ENCODE results near the gene TSSK6.
"Not testable (repeated sequence)": the region's sequence is repeated elsewhere in the genome, so short reads cannot be mapped to it uniquely, and the experiment has no call there.

TSSK6 gene

DNA sequence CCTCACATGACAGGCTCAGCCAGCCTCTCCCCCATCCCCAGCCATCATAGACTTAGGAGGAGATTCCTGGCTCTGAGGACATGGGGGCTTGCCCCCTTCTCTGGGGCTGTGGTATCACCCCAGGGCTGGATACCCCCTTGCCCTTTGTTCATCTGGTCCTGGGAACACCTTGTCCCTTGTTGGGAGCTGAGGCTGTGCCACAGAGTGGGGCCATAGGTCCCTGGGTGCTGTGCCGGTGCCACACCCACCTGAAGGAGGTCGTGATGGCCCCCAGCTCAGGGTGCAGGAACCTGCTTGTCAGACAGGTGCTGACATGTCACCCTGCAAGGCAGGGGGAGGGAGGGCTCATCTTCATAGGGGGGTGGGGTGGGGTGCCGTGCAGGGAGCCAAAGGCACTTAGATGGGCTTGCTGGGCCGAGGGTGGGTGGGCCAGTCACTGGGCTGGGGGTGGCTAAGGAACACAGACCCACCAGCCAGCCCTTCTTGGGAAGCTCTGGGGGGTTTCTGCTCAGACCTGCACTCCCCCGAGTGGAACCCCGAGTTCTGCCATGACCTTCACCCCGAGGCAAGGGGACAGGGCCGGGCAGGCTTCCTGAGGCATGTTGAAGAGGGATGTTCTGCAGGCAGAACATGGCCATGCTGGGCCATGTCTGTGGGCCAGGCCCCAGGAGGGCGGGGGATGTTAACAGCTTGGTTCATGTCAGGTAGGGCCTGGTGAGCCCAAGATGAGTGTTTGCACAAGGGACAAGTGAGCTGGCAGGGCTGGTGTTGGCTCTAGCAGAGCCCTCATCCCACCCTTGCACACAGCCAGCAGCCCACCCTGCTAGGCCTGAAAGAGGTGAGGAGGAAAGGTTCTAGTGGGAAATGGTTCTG lies 28.0 kb downstream of the TSSK6 start:
- DNase-seq (ENCODE audit: low read depth) = no peak

DNA sequence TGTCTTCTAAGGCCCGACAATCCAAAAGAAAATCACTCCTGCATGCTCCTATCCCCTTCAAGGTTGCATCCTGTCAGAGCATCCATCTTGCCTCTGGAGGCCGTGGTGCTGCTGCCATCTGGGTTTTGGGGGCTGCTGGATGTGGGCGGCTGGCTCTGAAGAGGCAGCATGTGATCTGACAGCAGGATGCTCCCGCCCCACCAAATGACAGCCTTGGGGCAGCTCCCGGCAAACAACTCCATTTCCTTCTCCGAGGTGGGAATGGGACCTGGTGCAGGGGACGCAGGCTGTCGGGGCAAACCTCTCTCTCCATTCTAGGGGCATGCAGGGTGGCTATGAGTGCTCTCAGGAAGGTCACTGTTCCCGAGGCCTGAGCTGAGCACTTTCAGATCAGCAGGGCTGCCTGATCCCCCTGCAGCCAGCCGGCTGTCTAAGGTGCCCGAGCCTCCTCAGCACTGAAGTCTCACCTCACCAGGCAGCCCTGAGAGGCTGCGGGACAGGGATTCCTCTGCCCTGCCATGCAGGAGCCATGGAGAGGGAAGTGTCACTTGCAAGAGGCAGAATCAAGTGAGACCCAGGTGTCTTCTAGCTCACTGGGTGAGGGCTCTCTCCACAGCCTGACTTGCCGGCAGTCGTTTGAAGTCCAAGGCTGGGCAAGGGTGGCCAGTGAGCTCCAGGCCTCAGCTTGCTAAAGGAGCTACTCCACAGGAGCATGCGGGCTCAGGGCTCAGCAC lies 28.8 kb downstream of the TSSK6 start:
- DNase-seq (ENCODE audit: low read depth) = no peak

DNA sequence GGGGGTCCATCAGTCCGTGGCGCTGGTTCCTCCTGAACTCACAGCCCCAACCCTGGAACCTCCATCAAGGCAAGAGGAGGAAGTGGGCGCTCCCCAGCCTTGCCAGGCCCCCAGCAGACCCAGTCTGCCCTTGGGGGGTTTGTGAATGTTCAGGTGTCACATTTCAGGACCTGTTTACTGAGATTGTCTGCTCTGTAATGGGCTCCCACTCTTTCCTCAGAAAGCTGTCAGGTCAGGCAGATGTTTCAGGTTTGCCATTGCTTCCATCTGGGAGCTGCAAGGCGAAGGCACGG lies 29.4 kb downstream of the TSSK6 start:
- DNase-seq (ENCODE audit: low read depth) = no peak

DNA sequence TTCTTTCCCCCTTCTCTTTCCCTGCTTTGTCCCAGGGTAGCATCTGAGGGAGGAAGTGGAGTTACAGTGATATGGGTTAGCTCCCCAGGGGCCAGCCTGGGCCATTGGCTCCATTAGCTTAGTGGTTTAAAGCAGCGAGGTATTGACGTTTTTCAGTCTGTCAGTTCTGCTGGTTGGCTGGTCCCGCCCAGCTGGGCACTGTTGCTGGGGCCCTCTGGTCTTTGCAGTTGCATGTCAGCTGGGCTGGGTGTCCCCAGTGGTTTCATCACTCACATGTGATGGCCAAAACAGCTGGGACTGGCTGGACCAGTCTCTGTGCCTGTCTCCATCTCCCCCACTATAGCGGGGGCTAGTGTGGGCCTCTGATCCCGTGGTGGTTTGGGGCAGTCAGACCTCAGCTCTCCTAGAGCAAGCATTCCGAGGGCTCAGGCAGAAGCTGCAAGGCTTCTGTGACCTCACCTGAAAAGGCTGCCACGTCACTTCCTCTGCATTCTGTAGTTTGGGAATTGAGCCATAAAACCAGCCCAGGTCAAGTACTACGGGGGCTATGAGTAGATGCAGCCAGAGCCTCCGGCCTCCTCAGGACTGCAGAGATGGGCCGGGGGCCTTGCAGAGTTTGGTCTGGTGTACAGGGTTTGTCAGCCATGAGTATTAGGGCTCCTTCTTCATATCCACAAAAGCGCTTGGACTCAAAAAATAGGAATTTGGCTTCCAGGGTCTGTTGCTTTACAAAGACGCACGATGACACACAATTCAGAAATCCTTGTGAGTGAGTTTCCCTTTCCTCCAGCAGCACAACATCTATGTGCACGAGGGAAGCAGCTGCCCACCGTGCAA lies 30.0 kb downstream of the TSSK6 start:
- DNase-seq (ENCODE audit: low read depth) = no peak

DNA sequence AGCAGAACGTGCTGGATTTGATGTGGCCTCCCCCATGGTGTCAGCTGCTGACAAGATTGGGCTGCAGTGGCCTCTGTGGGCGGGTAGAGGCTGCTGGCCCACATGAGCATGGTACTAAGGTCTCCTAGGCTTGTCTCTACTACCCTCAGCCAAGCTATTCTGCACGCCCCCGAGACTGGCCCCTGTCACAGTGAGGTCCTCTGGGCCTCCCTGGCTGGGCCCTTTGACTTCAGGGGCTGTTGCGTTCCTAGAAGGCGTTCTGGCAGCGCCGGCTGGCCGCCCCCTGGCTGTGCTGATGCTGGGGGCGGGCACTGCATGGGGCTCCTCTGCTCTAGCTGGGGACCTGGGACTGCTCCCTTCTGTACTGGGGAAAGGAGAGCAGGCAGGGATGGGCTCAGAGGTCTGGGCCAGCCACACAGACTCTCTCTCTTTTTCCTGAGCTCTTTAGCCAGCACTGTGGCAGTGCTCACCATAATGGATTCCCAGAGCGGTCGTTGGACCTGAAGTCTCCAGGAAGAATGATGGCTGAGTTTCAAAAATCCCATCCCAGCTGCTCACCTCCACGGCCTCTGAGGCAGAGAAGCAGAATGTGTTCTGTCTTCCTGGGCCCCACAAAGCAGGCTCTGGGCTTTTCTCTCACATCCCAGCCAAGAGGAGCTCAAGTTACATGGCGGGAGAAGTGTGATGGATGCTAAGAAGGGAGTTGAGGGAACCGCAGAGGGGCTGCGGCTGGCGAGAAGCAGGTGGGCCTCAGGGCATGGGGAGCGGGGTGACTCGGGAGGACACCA lies 32.3 kb downstream of the TSSK6 start:
- DNase-seq (ENCODE audit: low read depth) = no peak

DNA sequence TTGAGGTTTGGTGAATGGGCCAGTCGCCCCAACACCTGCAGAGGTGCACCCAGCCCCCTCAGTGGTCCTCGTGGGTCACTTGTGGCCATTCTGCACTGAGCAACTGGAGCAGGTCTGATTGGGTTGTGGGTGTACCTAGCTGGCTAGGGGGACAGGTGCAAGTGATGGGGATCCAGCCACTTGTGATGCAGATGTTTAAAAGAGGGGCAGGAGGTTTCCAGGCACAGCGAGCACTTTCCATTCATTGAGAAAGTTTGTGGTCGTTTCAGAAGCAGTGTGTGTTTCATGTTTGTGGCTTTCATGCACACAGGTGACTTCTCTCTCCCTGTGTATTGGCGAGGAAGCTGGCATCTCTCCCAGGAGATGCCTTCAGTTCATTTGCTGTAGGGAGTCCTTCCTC lies 34.7 kb downstream of the TSSK6 start:
- no peak for DNase-seq (ENCODE audit: low read depth)

DNA sequence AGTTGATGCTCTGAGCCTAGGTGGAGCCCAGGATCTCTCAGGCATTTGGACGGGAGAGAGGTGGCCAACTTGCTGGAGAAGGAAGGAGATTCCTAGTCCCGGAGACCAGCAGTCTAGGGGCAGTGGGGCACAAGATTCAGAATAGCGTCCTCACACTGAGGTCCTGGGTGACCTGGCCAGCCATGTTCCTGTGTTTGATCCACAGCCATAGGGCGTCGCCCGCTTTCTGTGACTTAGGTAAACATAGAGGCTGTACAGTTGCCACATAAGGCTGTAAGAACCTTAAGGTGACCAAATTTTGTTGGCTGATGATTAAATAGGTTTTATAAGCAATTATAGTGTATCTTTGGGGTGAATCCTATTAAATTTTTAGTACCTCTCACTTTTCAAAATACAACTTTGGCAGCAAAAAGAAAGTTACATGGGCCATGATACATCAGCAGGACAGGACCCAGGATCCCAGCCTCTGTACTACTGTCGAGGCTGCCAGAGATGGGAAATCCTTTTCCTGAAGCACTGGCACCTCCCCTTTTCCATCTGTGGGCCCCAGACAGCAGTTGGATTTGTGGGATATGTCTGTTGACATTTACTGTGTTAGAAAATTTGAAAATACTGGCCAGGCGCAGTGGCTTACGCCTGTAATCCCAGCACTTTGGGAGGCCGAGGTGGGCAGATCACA lies 37.5 kb downstream of the TSSK6 start:
- no peak for DNase-seq (ENCODE audit: low read depth)

DNA sequence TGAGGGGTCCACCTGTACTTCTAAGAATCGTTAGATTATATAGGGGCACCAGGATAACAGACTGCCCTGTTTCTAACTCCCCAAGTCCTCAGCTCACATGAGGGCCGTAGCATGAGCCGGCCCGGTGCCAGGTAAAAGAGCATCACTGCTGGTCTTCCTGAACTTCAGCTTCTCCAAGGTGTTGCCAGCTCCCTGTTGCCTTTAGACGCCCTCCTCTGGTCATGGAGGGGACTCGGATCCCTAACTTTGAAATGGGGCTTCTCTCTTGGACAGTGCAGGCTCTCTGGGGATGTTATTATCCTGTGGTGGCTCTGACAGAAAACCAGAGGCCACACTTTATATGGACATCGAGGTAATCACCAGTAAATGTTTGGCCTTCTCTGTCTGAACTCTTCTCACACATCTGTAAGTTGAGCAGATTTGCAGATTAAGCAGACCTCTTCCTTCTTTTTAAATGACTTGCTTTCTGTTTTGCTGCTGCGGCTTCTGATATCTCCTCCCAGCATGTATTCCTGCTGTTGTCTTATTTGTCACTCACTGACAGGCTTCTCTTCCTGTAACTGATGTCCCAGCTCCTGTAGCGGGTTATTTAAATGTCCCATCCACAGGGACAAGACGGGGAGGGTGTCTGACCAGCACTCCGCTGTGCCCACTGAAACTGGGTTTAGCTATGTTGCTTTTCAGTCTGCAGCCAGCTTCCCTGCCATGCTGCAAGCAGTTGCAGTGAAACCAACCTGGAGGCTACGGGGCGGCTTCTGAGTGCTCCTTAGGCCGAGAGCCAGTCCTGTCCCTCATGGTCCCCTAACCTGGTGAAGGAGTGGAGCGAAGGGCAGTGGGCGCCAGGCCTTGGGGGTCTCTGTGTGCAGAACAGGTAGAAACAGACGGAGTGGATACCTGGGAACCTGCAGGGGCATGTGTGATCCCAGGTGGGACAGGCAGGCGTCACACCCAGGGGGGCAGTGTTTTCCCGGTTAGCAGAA lies 39.2 kb downstream of the TSSK6 start:
- DNase-seq (ENCODE audit: low read depth) = no peak

DNA sequence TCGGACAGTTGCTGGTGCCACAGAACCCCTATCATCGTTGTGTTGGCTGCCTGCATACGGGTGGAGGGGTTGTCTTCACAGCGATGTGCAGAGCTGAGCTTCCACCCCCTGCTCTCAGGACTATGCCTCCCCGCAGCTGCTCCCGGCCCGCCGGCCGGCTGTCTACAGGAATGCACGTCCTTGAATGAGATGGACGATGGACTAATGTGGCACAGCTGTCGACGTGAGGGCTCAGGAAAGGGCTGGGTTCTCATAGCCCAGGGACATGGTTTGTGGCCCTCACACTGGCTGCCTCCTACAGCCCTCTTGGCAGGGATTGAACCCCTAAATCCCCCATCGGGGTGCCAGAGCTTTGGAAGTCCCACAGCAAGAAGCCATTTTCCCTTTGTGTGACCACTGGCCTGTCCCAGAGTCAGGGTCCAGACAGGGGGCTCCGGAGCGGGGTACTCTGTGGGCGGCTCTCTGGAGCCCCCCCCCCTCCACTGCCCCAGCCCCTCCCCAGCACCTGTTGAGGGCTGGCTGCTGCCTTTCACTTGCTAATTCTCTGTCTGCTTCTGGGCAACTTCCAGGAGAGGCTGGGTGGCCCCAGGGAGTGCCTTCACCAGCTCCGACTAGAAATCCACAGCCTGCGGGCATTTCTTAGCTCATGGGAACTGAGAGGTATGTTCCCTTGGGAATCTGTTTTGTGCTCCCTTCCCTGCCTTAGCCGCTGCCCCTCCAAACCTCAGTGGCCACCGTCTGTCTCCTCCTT lies 40.2 kb downstream of the TSSK6 start:
- no peak for DNase-seq (ENCODE audit: low read depth)

DNA sequence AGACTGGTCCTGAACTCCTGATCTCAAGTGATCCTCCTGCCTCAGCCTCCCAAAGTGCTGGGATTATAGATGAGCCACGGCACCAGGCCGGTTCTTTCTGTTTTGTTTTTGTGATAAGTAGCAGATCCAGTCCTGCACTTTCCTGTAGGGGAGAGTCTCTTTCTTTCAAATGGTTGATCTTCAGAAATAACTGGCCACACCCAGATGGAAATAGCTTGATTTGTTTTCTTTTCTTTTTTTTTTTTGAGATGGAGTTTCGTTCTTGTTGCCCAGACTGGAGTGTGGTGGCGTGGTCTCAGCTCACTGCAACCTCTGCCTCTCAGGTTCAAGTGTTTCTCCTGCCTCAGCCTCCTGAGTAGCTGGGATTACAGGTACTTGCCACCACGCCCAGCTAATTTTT lies 43.2 kb downstream of the TSSK6 start:
- not testable (repeated sequence) for DNase-seq (ENCODE audit: low read depth)

DNA sequence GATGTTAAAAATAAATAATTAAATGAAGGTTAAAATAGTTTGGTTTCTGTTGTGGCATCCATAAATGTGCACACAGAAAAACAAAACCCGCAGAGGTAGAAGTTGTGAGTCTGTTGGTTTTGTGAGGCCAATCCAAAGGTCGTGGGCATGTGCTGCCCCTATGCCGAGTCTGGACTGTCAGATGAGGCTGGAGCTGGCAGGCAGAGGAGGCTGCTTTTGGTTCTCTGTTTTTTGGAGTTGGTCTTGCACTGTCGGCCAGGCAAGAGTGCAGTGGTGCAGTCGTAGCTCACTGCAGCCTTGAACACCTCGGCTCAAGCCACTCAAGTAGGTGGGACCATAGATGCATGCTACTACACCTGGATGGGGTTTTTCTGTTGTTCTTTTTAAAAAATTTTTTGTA lies 43.7 kb downstream of the TSSK6 start:
- DNase-seq (ENCODE audit: low read depth) = no peak

DNA sequence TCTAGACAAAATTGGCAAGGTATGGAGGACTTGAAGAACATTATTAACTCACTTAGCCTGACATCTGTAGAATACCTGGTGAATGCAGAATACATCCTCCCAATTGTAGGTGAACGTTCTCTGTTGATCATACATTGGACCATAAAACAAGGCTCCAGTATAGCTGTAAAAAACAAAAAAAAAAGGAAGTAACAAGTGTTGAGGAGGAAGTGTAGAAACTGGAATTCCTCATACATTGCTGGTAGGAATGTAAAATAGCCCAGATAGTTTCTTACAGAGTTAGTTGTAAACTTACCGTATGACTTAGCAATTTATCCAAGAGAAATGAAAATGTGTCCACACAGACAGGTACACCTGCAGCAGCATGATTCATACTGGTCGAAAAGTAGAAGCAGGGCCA lies 44.8 kb downstream of the TSSK6 start:
- no peak for DNase-seq (ENCODE audit: low read depth)

DNA sequence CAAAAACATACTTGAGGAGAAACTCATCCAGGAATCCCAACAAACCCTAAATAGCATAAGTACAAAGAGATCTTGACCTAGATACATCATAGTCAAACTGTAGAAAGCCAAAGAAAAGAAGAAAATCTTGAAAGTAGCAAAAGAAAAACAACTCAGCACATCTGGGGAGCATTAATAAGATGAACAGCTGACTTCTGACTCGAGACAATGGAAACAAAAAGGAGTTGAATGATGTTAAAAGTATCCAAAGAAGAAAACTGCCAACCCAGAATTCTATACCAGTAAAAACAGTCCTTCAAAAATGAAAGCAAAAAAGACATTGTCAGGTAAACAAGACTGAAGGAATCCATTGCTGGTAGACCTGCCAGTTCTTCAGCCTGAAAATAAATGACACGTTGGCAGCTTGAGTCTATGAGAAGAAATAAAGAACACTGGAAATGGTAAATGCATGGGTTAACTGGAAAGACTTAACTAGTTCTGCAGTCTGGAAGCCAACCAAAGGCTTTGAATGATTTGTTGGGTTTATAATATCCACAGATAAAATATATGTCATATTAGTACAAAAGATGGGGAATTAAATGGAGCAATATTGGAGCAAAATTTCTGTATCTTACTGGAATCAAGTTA lies 46.8 kb downstream of the TSSK6 start:
- no peak for DNase-seq (ENCODE audit: low read depth)

DNA sequence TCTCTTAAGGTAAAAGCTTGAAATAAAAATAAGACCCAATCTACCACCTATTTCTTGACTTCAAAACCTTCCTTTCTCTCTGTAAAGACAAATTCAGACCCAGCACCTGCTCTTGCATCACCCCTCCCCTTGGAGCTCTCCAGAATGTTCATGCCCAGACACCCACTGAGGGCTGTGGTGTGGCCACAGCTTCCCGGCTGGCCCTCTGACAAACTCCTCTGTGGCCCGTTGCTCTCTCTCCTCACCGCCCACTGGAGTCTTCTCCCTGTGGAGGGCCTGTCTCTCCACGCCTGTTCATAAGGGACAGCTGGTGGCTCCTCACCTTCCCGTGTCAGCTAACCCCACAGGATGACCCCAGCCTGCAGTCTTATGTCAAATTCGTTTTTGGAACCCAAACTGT lies 49.1 kb downstream of the TSSK6 start:
- DNase-seq (ENCODE audit: low read depth) = no peak

DNA sequence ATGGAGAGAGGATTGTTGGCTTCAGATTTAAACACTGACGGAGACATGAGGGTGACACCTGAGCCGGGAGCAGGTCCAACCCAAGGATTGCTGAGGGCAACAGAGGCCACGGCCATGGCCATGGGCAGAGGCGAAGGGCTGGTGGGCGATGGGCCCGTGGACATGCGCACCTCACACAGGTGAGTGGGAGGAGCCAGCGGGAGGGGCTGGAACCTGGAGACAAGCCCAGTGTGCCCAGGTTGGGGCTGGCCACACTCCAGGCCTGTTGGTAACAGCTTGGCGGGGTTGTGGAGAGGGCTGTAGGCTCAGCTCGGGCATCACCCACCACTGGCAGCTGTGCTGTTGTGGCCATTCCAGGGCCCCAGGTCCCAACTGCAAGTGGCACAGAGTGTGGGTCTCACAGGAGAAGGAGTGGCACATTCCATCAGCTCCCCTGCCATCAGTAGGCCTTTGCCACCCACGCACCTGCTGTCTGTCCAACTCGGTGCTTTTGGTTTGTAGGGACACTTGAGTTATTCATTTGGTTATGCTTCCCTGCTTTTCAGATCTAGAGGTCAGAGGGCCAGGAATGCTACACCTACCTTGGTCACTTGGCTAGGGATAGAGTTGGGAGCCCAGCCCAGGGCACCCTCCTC lies 49.8 kb downstream of the TSSK6 start:
- no peak for DNase-seq (ENCODE audit: low read depth)

DNA sequence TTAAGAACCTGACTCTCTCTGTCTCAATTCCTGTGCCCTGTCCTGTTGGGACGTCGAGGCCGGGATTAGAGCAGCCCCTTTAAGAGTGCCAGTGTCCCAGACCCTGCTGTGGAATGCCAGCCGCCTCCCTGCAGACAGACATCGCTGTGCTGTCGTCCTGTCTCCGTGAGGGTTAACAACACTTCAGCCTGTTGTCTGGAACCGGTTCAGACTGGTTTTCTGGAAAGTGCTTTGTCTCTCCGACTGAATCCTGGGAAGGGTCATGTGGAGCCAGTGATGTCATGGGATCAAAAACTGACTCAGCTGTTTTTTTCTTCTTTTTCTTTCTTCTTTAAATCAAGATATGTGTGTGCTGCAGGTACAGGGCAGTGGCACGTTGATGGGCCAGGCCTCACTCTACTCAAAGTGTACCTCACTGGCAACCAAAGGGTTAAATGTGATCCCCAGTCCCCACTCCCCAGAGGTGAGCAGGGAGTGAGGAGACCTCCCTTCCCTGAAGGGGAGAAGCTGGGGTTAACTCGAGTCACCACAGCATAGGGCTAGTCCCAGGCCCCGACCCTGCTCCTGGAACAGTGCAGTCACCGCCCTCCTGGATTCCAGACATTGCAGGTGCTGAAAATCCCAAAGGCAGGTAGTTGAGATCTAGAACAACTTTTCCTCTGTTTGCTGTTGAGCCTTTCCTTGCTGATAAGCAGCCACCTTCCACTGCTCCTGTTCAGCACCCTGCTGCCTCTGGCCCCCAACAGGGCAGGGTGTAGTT lies 50.8 kb downstream of the TSSK6 start:
- DNase-seq (ENCODE audit: low read depth) = no peak
